ENCODE results near the gene HSD11B1.

HSD11B1 gene

DNA sequence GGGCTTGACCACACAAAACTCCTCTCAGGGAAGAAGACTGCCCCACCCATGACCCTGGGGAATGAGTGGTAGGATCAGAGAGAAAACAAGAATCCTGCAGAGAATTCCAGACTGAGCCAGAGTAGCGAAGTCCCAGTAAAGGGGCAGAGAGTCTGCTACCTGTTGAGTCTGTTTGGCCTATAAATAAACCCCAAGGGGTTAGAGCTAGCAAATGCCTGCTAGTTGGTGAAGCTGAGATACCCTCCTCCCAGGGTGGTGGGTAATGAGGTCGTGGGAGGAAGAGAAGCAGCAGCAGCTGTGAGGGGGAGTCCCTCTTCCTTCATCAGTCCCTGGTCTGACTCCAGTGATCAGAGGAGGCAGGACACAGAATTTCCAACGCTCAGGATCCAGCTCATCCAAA is 53.8 kb downstream of the HSD11B1 start:
- Histone ChIP-seq H3K9ac (ENCODE audit: insufficient read length) (no peak overlapping the region), H3K27ac (no peak overlapping the region)

DNA sequence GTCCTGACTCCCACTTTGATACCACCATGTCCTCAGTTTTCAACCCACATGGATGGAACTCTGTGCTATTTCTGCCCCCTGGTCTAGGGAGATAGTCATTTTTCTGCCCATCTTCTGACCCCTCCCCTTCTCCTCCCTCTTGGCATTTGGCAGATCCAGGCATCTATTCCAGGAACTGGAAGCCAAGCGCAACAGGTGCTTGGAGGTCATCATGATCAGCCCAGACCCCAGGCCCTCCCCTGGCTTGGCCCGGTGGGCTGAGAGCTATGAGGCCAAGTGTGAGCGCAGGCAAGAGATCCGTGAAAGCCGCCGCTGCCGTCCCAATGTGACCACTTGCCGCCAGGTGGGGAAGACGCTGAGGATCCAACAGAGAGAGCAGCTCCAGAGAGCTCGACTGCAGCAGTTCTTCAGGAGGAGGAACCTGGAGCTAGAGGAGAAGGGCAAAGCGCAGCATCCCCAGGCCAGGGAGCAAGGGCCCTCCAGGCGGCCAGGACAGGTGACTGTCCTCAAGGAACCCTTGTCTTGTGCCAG is 55.2 kb downstream of the HSD11B1 start:
- H3K9me3 ChIP-seq (ENCODE audit: low read depth, low read length), result no peaks in the 10 kb centered on the region
- TF ChIP-seq POLR2AphosphoS5 (IDR thresholded peaks at IDR 0.05; ENCODE audit: borderline replicate concordance, low read depth, low read length) (no peak), FOXP2 (optimal IDR thresholded peaks at IDR 0.05; ENCODE audit: control extremely low read depth, extremely low read length, insufficient read depth) (no peak), EZH2 (IDR thresholded peaks at IDR 0.05) (no peak)
- H3K27ac ChIP-seq, result no peak overlapping the region
- H3K36me3 ChIP-seq (ENCODE audit: insufficient read depth, low read length), result no peaks in the 10 kb centered on the region
- no peak for DNase-seq (ENCODE audit: low read depth, low spot score)
- no peak overlapping the region for H3K4me3 ChIP-seq
- no peak overlapping the region for H3K9ac ChIP-seq (ENCODE audit: insufficient read length)

More for the DNA sequence above, 53.8 kb downstream of the HSD11B1 start:
- Histone ChIP-seq H3K36me3 (ENCODE audit: insufficient read depth, low read length) (no peaks in the 10 kb centered on the region), H3K9me3 (ENCODE audit: low read depth, low read length) (no peaks in the 10 kb centered on the region), H3K4me3 (no peak overlapping the region)
- no peak for TF ChIP-seq POLR2AphosphoS5 (IDR thresholded peaks at IDR 0.05; ENCODE audit: borderline replicate concordance, low read depth, low read length)
- no peak for TF ChIP-seq EZH2 (IDR thresholded peaks at IDR 0.05)
- TF ChIP-seq FOXP2 (optimal IDR thresholded peaks at IDR 0.05; ENCODE audit: control extremely low read depth, extremely low read length, insufficient read depth), result no peak
- DNase-seq (ENCODE audit: low read depth, low spot score), result no peak

DNA sequence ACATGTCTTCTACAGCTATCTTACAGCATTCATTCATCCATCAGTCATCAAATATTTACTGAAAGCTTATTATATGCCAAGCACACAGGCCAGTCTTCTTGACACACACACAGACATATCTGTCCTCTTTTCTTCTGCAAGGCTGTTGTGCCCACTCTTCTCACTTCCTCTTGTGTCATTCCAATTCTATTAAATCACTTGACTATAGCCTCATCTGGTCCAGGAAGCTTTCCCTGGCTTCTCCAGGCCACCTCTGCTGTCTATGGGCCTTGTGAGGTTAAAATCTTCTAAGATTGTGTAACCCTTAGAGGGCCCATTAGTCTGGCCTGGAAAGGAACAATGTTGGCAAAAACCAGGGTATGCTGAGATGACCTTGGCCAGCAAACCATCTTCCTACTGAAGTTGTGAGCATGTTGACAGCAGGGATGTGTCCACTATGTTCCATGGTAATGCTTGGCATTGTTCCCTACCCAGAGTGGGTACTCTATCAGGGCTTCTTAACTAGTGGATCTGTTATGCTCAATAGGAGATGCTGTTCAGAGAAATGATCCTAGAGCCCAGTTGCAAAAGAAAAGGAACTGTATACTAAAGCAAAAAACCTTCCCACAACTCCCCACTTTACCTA is 56.5 kb downstream of the HSD11B1 start:
- no peak for TF ChIP-seq FOXP2 (optimal IDR thresholded peaks at IDR 0.05; ENCODE audit: control extremely low read depth, extremely low read length, insufficient read depth)
- H3K36me3 ChIP-seq (ENCODE audit: insufficient read depth, low read length), result no peaks in the 10 kb centered on the region

DNA sequence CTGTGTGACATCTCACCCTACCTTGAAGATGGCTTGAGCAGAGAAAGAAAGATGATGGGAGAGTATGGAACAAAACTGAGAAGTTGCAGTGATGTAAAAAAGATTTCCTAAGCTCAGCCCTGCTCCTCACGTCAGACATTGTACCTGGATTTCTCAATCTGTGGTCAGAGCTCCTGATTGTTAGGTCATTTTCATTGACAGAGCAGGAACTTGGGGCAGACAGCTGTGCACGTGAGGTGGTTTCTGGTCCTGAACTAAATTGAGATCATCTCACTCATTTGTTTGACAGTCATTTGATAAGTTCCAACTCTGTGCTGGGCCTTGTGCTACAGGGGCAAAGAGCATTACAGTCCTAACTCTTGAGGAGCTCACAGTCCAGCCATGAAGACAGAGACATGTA is 61.4 kb downstream of the HSD11B1 start:
- H3K4me3 ChIP-seq, result no peak overlapping the region
- no peaks in the 10 kb centered on the region for H3K36me3 ChIP-seq (ENCODE audit: insufficient read depth, low read length)
- no peak for DNase-seq (ENCODE audit: low read depth, low spot score)
- TF ChIP-seq POLR2AphosphoS5 (IDR thresholded peaks at IDR 0.05; ENCODE audit: borderline replicate concordance, low read depth, low read length) (no peak), EZH2 (IDR thresholded peaks at IDR 0.05) (no peak), FOXP2 (optimal IDR thresholded peaks at IDR 0.05; ENCODE audit: control extremely low read depth, extremely low read length, insufficient read depth) (no peak)
- no peaks in the 10 kb centered on the region for H3K9me3 ChIP-seq (ENCODE audit: low read depth, low read length)
- no peak overlapping the region for H3K9ac ChIP-seq (ENCODE audit: insufficient read length)
- H3K27ac ChIP-seq, result no peak overlapping the region

More for the DNA sequence above, 56.5 kb downstream of the HSD11B1 start:
- DNase-seq (ENCODE audit: low read depth, low spot score), result no peak
- Histone ChIP-seq H3K27ac (no peak overlapping the region), H3K9ac (ENCODE audit: insufficient read length) (no peak overlapping the region), H3K4me3 (no peak overlapping the region), H3K9me3 (ENCODE audit: low read depth, low read length) (no peaks in the 10 kb centered on the region)

DNA sequence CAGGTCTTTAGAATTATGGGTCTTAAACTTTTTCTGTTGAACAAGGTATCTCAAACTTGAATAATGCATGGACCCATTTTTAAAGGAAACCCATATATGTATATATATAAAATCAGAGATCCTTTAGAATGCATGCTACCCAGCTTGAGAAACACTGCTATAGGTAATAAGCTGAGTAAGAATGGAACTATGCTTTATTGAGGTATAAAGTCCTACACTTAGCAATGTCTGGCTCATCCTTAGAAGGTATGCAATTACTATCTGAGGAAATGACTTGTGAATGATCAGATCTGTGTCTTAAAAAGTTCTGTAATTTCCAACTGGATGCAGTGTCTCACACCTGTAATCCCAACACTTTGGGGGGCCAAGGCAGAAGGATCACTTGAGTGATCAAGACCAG is 62.5 kb downstream of the HSD11B1 start:
- H3K9ac ChIP-seq (ENCODE audit: insufficient read length), result no peak overlapping the region
- no peak overlapping the region for H3K27ac ChIP-seq
- TF ChIP-seq POLR2AphosphoS5 (IDR thresholded peaks at IDR 0.05; ENCODE audit: borderline replicate concordance, low read depth, low read length), result no peak
- TF ChIP-seq EZH2 (IDR thresholded peaks at IDR 0.05), result no peak
- no peak for TF ChIP-seq FOXP2 (optimal IDR thresholded peaks at IDR 0.05; ENCODE audit: control extremely low read depth, extremely low read length, insufficient read depth)
- H3K4me3 ChIP-seq, result no peak overlapping the region
- no peaks in the 10 kb centered on the region for H3K9me3 ChIP-seq (ENCODE audit: low read depth, low read length)
- DNase-seq (ENCODE audit: low read depth, low spot score), result no peak
- H3K36me3 ChIP-seq (ENCODE audit: insufficient read depth, low read length), result no peaks in the 10 kb centered on the region

DNA sequence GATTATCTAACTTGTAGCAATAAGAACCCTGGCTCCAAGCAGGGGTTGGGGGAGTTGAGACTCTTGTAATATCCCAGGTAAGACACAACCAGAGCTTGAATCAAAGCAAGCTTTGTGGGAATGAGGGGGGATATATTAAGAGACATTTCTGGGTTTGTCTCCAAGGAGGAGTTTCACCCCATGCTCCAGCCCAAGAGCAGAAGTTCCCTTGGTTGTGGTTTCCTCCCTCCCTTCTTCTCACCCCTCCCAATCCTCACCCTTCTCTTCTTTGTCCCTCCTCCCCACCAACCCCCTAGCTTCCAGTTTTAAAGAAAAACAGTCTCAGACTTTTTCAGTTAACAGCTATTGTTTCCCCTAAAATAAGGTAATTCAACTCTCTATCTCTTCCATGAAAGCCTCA is 63.1 kb downstream of the HSD11B1 start:
- H3K27ac ChIP-seq, result peak overlapping the region; percentile 96
- no peaks in the 10 kb centered on the region for H3K9me3 ChIP-seq (ENCODE audit: low read depth, low read length)
- no peak overlapping the region for H3K4me3 ChIP-seq
- H3K9ac ChIP-seq (ENCODE audit: insufficient read length), result no peak overlapping the region
- no peak for TF ChIP-seq EZH2 (IDR thresholded peaks at IDR 0.05)
- TF ChIP-seq FOXP2 (optimal IDR thresholded peaks at IDR 0.05; ENCODE audit: control extremely low read depth, extremely low read length, insufficient read depth), result no peak
- no peak for TF ChIP-seq POLR2AphosphoS5 (IDR thresholded peaks at IDR 0.05; ENCODE audit: borderline replicate concordance, low read depth, low read length)
- H3K36me3 ChIP-seq (ENCODE audit: insufficient read depth, low read length), result no peaks in the 10 kb centered on the region
- no peak for DNase-seq (ENCODE audit: low read depth, low spot score)

DNA sequence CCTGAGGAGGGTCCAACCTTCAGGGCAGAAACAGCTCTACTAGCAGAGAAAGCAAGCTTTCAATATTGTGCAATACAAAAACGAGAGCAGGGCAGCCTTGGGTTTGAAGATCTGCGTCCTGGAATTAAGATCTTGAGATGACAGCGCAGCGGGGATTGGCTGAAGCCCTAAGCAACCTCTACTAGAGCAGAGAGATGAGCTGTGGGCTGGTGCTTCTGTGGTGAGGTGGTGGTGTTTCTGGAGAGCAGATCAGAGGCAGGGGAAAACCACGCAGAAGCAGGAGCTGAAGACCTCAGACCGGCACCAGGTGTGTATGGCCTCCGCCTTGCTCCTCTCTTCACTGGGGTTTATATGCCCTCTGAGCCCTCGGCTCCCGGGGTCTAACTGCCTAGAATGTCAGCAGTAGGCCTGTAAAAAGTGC is 63.7 kb downstream of the HSD11B1 start:
- H3K9me3 ChIP-seq (ENCODE audit: low read depth, low read length), result no peaks in the 10 kb centered on the region
- peak overlapping the region; percentile 66 for H3K4me3 ChIP-seq
- DNase-seq (ENCODE audit: low read depth, low spot score), result no peak
- H3K9ac ChIP-seq (ENCODE audit: insufficient read length), result peak overlapping the region; percentile 24
- H3K36me3 ChIP-seq (ENCODE audit: insufficient read depth, low read length), result no peaks in the 10 kb centered on the region
- TF ChIP-seq FOXP2 (optimal IDR thresholded peaks at IDR 0.05; ENCODE audit: control extremely low read depth, extremely low read length, insufficient read depth), result no peak
- H3K27ac ChIP-seq, result peak overlapping the region; percentile 96

DNA sequence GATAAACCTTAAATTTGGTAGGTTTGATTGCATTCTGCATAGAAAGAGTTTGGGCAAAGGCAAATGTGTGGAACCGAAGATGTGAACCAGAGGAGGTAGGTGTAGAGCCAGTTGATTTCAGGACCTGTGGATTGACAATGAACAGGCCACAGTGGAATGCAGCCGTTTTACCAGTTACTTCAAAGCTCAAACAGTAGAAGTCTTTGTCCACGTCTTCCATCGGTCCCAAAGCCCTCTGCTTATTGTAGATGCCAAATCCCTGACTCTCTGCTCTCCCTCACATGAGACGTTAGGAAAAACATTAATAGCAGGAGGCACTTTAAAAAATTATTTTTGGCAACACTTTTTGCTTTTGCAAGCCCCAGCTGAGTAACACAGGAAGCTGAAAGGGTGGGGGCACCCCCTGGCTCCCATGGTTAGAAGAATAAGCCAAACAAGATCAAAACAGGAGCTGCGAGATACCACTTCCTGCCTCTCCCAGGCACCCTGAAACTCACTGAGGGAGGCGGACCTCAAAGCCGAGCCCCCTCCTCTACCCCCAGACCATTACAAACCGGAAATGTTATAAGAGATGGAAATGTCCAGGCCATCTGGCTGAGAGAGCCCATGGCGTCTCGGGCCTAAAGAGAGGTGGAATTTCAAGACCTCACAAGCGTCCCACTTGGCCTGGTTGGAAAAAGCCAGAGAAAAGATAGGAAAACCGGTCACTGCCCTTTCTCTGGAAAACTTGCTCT is 64.7 kb downstream of the HSD11B1 start:
- H3K4me3 ChIP-seq, result peak overlapping the region; percentile 66
- H3K9ac ChIP-seq (ENCODE audit: insufficient read length), result peak overlapping the region; percentile 24
- peak overlapping the region; percentile 96 for H3K27ac ChIP-seq
- peak; percentile 70 for DNase-seq (ENCODE audit: low read depth, low spot score)
- no peaks in the 10 kb centered on the region for H3K9me3 ChIP-seq (ENCODE audit: low read depth, low read length)
- no peaks in the 10 kb centered on the region for H3K36me3 ChIP-seq (ENCODE audit: insufficient read depth, low read length)
- TF ChIP-seq POLR2AphosphoS5 (IDR thresholded peaks at IDR 0.05; ENCODE audit: borderline replicate concordance, low read depth, low read length), result no peak
- no peak for TF ChIP-seq FOXP2 (optimal IDR thresholded peaks at IDR 0.05; ENCODE audit: control extremely low read depth, extremely low read length, insufficient read depth)
- TF ChIP-seq EZH2 (IDR thresholded peaks at IDR 0.05), result no peak

All from SK-N-MC (cell line).